Stimulated activated CD4-positive, alpha-beta T cell treated with anti-CD3 and anti-CD28 coated beads, Interleukin-4, amount 100 ng/mL, for 1 hour (primary cell): ENCODE results near the gene BACE2.

Source experiments
- DNase-seq: peaks from one replicate; pipeline ENCODE4 v3.0.0-alpha.2; 2020

Gene BACE2

DNA sequence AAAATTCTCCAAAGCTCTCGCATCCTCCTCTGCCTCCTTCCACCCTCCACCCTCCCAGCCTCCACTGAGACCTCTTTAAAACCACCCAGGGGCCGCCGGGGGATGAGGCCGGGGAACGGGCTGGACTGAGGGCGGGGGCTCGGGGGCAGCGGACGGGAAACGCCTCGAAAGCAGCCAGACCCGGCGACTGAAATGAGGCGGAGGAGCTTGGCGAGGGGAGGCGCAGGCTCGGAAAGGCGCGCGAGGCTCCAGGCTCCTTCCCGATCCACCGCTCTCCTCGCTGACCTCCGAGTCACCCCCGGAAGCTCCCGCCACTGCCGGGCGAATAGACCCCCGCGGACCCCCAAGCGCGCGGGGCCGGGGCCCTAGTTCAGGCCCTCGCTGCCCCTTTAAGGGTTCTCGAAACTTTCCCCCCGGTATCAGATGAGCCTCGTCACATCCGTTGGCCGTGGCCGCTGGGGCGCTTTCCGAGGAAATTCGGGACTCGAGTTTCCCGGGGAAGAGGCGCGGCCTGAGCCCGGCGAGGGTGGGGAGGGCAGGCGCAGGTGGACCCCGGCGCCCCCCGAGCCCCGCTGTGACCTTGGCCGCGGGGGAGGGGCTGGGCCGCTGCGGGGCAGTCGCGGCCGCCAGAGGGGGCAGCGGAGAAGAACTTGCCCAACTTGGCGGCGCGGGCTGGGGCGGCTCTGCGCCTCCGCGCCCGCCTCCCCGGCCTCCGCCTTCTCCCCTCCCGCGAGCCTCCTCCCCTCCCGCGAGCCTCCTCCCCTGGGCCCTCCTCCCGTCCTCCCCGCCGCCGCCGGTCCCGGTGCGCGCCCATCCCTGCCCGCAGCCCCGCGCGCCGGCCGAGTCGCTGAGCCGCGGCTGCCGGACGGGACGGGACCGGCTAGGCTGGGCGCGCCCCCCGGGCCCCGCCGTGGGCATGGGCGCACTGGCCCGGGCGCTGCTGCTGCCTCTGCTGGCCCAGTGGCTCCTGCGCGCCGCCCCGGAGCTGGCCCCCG lies at the start of gene BACE2:
BACE2 (plus strand) TSS at position 813 of the 995 bp plus-strand sequence; CDS start at position 917, 104 bp downstream.
- DNase-seq, result peak; percentile 49

DNA sequence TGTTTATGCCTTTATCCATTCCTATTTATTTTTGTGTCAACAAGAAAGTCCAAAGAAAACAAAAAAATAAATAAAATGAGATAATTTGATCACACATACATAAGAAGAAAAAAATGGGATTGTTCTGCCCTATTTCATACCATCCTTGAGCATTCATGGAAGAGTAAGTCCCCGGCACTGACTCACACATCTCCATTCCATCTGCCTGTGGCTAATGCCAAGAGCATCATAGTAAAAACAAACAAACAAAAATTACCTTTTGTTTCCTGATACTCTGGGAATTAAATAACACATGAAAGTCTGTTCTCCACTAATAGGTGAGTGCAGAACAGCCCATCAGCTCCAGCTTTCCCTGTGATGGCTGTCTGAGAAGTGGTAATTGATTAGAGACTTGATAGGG lies 48.1 kb upstream of the BACE2 start:
- DNase-seq, result no peak

DNA sequence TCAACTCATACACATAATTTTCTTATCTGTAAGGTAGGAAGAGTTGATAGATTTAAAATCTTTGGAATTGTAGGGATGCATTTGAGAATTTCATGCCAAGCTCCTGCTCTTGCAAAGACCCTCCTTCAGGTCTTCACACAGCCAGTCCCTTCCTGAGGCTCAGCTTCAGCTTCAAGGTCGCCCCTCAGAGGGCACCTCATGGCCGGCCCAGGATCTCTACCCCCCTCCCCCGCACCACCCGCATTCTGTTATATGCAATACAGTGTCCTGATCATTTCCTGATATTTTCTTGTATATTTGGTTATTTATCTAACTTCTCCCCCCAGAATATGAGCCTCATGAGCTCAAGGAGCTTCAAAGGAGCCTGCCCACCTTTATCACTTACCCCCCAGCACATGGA lies 47.0 kb upstream of the BACE2 start:
- DNase-seq, result no peak

DNA sequence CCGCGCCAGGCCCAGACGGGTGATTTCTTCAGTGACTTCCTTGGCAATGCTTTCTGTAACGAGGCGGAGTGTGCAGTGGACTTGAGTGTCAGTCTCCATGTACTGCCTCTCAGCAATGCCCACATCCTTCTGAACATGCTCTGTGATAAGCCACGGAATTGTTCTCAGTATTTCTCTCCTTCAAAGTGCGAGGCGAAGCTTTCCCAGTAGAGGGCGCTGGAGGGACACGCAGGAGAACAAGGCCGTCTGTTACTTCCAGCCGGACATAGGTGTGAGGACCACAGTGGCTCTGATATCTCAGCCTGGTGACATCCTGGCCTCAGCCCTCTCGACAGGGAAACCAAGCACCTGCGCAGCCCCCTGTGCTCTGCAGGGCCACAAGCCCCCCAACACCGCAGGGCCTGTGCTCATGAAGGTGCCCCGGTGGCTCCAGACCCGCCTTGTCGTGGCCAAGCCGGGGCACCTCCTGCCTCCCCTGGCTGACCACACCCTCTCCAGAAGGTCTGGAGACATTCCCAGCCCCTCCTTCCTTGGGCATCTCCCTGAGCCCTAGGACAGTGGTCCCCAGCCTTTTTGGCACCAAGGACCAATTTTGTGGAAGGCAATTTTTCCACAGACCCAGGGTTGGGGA lies 46.1 kb upstream of the BACE2 start:
- peak; percentile 39 for DNase-seq

DNA sequence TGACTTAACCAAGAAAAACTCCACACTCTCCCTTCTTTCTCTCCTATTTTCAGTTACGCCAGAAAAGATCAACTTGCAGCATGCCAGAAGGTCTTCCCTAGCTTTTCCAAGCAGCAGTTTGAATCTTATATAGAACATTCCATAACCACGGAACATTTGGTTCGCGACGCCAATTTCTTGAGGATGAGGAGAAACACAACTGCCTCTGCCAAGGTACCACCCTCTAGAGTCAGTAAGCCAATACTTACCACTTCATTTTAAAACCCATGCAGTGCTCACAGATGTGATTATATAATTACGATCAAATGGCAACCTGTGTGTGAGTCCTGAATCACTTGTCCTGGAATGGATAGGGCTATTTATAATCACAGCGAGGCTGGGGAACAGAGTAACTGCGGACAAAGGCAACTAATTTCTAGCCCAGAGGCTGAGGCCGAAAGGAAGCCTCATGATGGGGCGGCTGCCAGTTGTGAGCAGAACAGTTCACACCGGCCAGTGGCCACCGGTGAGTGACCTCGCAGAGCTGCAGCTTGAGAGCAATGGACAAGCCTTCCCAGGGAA lies 43.2 kb upstream of the BACE2 start:
- no peak for DNase-seq

DNA sequence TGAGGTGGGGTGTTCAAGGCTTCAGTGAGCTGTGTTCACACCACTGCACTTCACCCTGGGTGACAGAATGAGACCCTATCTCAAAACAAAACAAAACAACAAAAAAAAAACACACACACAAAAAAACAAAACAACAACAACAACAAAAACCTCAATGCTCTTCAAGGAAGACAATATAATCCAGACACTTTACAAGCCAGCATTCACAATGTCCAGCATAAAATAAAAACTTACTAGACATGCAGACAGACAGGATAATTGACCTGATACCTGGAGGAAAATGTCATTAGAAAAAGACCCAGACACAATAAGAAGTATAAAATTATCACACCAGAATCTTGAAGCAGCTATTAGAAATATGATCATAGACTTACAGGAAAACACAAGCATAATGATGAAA lies 39.0 kb upstream of the BACE2 start:
- DNase-seq, result no peak

DNA sequence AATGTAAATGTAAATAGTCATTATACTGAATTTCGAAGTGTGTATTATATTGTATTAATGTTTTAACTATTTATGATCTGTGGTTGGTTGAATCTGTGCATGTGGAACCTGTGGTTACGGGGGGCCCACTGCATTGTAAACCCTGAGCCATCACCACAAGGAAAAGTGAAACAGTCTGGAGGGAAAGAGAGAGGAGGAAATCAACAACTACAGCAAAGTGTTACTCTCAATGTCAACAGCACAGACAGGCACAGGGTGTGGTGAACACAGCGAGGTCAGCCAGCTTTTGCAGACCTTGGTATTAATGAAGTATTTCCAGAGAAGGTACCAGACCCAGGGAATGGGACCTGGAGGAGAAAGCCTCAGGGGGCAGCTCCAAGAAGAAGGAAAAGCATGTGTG lies 37.1 kb upstream of the BACE2 start:
- DNase-seq, result no peak

DNA sequence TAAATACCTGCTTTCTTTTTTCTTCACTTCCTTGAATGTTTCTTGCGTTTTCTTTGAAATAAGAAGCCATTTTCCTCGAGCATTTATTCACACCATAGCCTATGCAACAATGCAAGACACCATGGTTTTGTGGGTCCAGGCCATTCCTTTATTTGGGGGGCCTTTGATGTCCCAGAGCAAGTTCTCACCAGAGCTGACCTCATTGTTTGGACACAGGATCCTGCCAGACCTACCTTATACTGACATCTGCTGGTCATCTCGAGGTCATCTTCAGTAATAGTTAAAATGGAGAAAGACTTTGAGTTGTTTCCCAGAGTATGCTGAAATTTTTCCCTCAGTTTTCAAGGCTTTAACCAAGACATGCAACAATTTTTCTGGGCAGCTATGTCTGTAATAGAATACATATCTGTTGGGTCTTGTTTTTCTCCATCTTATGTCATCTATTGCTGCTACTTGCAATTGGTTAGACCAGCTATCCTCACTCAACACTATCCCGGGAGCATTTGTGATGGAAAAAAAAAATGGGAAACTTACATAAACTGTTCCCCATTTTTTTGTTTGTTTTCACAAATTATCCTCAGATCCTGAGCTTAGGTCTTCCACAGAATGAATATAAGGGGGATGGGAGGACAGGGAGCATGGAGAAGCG lies 34.0 kb upstream of the BACE2 start:
- DNase-seq, result no peak

DNA sequence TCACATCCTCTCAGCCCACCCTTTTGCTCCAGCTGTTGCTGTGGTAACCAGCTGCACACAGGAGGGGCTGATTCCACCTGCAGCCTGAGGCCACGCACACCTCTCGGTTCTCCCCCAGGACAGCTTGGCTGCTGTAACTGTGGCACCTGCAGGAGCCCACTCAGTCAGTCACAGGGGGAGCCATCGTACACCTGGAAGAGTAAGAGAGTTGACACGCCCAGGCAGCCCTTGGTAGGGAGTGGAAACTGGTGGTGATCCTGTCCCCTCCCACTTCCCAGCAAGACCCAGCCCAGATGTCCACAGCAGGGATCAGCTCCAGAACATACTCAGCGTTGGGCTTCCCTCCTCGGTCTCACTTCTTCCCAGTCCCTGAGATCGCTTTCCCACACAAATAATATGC lies 32.2 kb upstream of the BACE2 start:
- no peak for DNase-seq

DNA sequence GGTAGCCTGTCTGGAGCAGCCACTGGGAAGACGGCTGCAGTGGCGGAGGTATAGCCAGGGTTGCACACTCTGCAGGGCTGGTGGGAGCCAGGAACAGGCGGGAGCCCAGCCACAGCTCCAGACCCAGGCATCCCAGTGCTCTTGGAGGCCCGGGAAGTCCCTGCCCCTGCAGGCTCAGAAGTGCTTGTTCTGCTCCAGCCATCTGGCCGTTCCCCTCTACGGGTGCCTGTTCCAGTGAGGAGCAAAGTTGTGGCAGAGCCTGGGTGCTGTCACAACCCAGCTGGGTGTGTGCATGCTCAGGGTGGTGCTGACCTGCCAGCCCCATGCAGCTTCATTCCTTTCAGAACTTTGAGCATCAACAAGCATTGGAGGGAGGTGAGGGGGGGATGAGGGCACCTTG lies 31.7 kb upstream of the BACE2 start:
- DNase-seq, result no peak

DNA sequence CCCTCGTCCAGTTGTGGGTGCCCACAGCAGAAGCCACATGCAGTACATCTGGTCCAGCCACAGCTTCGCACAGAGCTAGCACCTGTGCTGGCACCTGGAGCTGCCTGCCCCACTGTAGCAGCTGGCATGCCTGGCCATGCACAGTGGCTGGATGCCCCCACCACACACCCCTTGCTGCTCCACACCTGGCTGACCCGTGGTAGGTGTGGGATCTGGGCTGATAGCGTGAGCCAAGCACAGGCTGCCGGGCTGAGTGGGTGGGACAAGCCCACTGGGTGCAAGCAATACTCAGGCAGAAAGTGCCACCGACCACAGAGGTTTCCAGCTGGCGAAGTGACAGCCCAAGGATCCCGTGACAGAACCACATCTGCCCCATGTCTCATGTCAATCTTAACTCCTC lies 30.6 kb upstream of the BACE2 start:
- no peak for DNase-seq

DNA sequence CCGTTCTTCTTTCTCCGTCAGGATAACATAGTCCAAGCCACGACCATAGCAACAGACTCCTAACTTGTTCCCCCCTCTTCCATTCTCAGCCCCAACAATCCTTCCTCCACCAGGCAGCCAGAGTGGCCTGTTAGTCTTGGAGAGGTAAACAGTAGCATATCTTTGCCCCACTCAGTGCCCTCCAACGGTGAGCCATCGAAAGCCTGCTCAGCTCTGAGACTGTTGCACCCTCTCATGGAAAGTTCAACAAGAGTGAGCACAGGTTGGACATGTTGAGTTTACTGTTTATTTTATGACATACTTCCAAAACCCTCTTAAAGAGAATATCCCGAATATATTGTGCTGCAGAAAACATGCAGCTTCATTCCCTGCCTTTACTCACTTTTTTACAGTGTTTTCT lies 30.1 kb upstream of the BACE2 start:
- no peak for DNase-seq

DNA sequence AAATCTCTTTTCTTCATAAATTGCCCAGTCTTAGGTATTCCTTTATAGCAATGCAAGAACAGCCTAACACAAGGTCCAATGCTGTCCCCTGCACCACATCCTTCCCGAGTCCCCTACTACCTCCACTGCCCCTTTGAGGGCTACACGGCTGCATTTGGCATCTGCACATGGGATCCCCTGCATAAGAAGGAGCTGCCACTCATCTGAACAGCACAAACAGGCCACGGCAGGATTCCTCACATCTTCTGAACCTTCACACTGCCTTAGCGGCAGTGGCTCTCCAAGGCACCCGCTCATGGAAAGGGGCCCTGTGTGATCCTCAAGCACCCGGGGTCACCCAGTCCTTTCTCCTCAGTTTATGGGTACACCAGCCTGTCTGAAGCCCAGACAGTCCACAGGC lies 29.2 kb upstream of the BACE2 start:
- DNase-seq, result no peak

DNA sequence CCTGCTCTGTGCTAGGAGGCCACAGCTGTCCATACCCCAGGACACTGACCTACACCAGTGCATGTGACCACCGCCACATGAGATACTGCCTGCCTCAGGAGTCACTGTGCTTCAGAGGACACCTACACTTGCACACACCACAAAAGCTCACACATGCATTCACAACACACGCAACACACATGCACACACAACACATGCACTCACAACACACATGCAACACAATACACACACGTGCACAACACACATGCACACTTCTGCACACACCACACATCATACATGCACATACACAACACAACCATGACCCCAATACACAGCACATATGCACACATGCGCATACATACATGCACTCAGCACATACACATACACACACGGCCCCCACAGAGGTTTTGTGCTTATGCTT lies 28.7 kb upstream of the BACE2 start:
- DNase-seq, result no peak

DNA sequence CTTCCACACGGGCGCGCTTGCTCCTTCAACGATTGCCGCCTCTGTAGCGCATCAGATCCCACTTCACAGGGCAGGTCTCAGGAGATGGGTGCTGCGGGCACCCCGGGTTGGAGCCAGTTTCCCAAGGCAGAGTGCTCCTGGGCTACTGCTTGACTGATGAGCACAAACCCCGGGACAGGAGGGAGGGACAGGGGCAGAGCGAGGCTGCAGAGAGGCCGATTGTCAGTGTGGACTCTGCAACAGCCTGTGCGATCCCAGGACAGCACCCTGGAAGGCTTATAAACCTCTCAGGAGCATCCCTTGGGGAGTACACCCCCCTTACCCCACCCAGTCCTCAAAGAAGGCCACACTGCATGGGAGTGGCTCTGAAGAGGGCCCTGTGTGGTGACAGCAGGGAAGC lies 28.0 kb upstream of the BACE2 start:
- no peak for DNase-seq

DNA sequence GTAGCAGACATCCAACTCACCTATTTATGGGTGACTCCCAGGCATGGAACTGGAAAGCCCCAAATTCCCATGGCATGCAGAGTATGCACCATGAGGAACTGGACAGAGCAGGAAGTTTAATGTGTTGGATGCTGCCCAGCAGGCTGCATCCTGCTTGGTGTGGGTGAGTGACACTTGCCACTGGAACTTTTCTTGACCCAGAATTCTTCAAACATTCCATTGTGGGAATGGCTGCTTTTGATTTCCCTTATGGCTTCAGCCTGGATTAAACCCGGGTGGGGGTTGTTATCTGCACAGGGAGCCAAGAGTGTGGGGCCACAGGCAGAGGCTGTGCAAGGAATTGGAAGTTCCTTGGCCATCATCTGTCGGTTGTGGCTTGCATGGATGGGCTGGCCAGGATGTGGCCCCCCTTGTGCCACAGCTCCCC lies 26.9 kb upstream of the BACE2 start:
- DNase-seq, result no peak

DNA sequence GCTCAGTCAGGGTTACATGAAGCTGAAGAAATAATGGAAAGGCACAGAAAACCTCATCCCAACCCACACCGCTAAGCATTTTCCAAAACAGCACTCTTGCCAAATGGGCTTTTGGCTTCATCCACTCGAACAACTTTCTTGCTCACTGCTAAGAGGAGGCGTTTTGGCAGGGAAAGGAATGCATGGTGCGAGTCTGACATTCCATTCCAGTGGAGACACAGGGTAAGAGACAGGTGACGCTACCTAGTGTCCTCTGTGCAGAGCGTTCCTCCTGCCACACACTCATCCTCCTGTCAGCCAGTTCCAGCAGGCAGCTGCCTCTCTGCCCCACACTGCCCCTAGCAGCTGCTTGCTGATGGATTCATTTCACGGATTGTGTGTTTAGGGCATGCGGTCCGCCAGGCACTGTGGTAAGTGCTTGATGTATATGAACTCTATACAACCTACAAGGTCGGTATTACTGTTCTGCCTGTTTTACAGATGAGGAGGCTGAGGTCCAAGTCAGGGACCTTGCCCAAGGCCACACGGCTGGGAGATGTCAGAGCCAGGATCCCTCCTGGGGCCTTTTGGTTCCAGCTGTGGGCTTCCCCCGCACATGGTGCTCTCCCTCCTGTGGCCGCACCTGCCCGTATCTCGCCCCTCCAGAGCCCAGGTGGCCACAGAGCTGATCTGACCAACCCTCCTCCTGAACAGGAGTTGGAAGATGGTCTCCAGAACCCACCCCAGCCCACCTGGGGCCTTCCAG lies 25.7 kb upstream of the BACE2 start:
- no peak for DNase-seq

DNA sequence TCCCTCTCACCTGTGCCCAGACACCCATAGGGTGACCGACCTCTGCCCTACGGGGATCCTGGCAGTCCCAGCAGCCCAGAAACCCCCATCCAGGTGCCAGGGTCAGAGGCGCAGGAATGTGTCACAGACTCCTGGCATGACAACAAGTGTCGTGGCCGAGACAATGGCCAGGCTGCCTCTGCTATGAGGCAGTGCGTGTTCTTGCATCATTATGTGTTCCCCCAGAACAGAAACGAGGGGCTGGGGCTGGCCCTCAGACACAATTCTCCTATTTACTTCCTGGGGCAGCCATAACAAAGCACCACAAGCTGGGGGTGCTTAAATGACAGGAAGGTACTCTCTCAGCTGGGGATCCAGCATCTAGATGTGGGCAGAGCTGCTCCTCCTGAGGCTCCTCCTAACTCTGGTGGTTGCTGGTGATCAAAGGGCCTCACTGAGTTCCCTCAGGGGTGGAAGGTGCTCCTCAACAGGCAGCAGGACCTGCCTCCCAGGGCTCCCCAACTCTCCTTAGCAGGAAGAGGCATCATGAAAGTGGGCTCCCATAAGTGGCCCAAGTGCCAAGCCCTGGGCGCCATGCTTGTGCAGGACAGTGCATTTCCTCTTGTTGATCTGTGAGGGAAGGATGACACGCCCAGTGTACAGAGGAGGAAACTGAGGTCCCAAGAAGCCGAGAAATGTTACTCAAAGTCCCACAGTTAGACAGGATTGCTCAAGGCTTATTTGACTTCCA lies 24.2 kb upstream of the BACE2 start:
- DNase-seq, result no peak

DNA sequence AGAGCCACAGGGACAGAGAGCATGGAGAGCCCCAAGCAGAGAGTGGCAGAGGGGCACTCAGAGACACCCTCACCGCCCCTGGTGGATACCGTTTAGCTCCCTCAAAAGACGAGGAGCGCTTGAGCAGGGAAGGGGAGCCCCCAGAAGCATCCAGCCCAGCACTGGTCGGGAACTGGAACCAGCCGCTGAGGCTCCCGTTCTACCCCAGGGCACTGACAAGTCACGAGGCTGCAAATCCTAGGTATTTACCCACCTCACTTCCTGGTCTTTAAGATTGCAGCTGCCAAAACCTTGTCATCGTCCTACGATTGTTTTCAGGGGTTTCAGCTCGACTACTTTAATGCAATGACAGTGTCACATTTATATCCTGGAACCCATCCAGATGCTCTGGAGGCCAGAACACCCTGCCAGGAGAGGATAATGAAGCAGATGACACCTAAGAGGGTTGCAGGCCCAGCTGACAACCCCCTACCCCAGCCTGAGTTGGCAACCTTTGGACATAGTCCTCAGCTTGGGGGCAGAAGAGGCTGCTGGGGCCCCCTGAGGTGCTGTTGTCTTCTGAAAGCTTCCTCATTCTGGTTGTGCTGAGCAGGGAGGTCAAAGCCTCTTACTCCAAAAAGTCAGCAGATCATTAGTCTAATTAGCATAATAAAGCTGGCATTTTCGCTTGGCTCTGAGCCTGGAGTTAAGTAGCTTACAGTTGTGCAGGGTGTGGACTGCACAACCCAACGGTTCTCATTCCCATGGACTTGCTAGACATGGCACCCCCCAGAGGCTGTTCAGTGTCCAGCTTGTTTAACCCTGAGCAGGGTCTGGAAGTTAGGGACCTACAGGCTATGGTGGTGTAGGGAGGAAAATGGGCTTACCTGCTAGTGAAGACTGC lies 20.6 kb upstream of the BACE2 start:
- no peak for DNase-seq

DNA sequence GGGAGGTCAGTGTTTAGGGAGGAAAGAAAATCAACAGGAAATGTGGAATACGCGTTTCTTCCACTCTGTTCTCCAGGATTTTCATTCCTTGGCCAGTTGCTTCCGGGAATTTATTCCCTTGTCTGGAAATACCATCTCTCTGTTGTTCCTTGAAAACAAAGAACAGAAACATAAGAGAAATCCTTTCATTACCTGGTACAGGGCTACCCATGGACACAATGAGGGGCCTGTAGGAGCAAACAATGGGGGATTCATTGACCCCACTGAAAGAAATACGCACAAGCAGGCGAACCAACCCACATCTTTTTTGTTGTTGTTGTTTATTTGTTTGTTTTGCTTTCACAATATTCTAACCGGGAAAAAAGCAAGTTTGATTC lies 20.0 kb upstream of the BACE2 start:
- no peak for DNase-seq

DNA sequence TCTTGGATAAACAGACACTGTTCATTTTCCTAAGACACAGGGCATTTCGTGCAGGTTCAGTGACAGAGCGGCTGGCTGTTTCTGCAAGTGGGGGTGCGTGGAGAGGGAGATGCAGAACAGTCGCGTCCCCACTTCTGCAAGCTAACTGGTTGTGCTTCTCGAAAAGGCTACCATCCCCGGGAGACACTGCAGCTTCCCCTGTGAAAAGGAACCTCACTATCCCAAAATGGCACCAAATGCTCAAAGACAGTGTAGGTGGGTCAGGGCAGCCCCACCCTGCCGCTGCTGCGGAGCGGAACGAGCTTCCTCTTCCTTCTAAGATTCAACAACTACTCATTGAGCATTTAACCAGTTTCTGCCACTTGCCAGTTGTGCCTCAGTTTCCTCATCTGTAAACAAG lies 19.2 kb upstream of the BACE2 start:
- DNase-seq, result no peak
